Brain microvascular endothelial cell (primary cell): ENCODE measurements around the gene AP1B1.

Experiments used
- DNase-seq: peaks from one replicate; pipeline ENCODE4 v3.0.0-alpha.2; 2020
- H3K27ac ChIP-seq: fragments of 250-450 bp; sonication (Bioruptor Pico); 2 replicates; pipeline ENCODE4 v1.5.1; 2020; ENCODE audit warnings: mild to moderate bottlenecking, moderate library complexity
- H3K27me3 ChIP-seq: fragments of 250-450 bp; sonication (Bioruptor Pico); replicated peaks from 2 replicates; pipeline ENCODE4 v1.5.1; 2020; ENCODE audit warnings: mild to moderate bottlenecking
- H3K36me3 ChIP-seq: fragments of 250-450 bp; sonication (Bioruptor Pico); replicated peaks from 2 replicates; pipeline ENCODE4 v1.5.1; 2020; ENCODE audit warnings: mild to moderate bottlenecking
- H3K4me3 ChIP-seq: 2 replicates; pipeline ENCODE4 v1.5.1; 2011; ENCODE audit warnings: low read depth, mild to moderate bottlenecking, control low read depth, low read length, moderate library complexity
- CTCF ChIP-seq: IDR thresholded peaks from 2 replicates; pipeline ENCODE4 v1.5.1; 2011; ENCODE audit warnings: low read depth, mild to moderate bottlenecking, moderate library complexity, low read length, control low read depth, inconsistent platforms; ENCODE audit errors: missing control alignments
- in situ Hi-C: cut with HindIII; loops from 2 replicates; pipeline ENCODE4 v1.10.0; 2017; ENCODE audit warnings: low sequenced_read_pairs, low pct_ligation_motif_present

Gene AP1B1

GRCh38 chr22:29339381-29340235 is 48.8 kb downstream of the AP1B1 start:
- Histone ChIP-seq H3K27me3 (no peaks in the 10 kb centered on the region), H3K36me3 (peaks cover 55% of the 10 kb centered on the region), H3K27ac (no peak overlapping the region), H3K4me3 (no peak overlapping the region)
- in situ Hi-C loops, result no loop called here
- no peak for TF ChIP-seq CTCF
- DNase-seq, result no peak

- Histone ChIP-seq H3K36me3 (peaks cover 55% of the 10 kb centered on the region), H3K4me3 (no peak overlapping the region), H3K27ac (no peak overlapping the region), H3K27me3 (no peaks in the 10 kb centered on the region)
- in situ Hi-C loops, result no loop called here
- no peak for DNase-seq
- TF ChIP-seq CTCF, result no peak
Observed at GRCh38 chr22:29338398-29338797, 50.0 kb downstream of the AP1B1 start.

GRCh38 chr22:29337631-29338284 is 50.6 kb downstream of the AP1B1 start:
- no peak overlapping the region for H3K27ac ChIP-seq
- in situ Hi-C loops, result no loop called here
- no peaks in the 10 kb centered on the region for H3K27me3 ChIP-seq
- no peak overlapping the region for H3K4me3 ChIP-seq
- DNase-seq, result no peak
- no peak for TF ChIP-seq CTCF
- H3K36me3 ChIP-seq, result peaks cover 55% of the 10 kb centered on the region

- Histone ChIP-seq H3K27ac (no peak overlapping the region), H3K36me3 (peaks cover 57% of the 10 kb centered on the region), H3K27me3 (no peaks in the 10 kb centered on the region), H3K4me3 (no peak overlapping the region)
- in situ Hi-C loops, result no loop called here
- no peak for DNase-seq
- TF ChIP-seq CTCF, result no peak
Observed at GRCh38 chr22:29336751-29337490, 51.4 kb downstream of the AP1B1 start.

- DNase-seq, result no peak
- Histone ChIP-seq H3K27me3 (no peaks in the 10 kb centered on the region), H3K27ac (no peak overlapping the region), H3K36me3 (peaks cover 44% of the 10 kb centered on the region), H3K4me3 (no peak overlapping the region)
- in situ Hi-C loops, result no loop called here
- TF ChIP-seq CTCF, result no peak
Observed at GRCh38 chr22:29335656-29336055, 52.7 kb downstream of the AP1B1 start.
